OCI-LY7 (cell line): ENCODE results near the gene ASB18. TPM values are rescaled to one million over a fixed set of nuclear protein-coding genes. Genes with fewer than 3 reads are reported as not detected.

Experiments used
- BruUV-seq: library from RNA; stranded (reverse); fragments of 400-500 nt; replicated peaks from 2 replicates; lab custom pipeline; 2021; lab: Mats Ljungman, UMichigan
- CTCF ChIA-PET: fragments of 300-600 bp; sonication (Branson Sonifier 250); formaldehyde crosslinking; loops from one replicate; lab custom pipeline; 2022; ENCODE audit warnings: antibody characterized with exemption; ENCODE audit not compliant: unreplicated experiment; lab: Charles Lee
- POLR2A ChIA-PET: fragments of 300-600 bp; sonication (Branson Sonifier 250); formaldehyde crosslinking; loops from one replicate; lab custom pipeline; 2022; ENCODE audit warnings: antibody characterized with exemption; lab: Charles Lee
- DNase-seq: peaks from one replicate; pipeline ENCODE4 v3.0.0-alpha.2; 2015; ENCODE audit warnings: low spot score
- H2AFZ ChIP-seq: fragments of 200-600 bp; sonication (generic), shearing (Covaris generic); 2 replicates; pipeline ENCODE4 v1.6.1; 2014; ENCODE audit warnings: mild to moderate bottlenecking, antibody characterized with exemption, low read length, moderate library complexity
- H3K27ac ChIP-seq: fragments of 200-600 bp; sonication (generic); 2 replicates; pipeline ENCODE4 v1.5.1; 2014; ENCODE audit warnings: mixed run types, low read depth, mild to moderate bottlenecking, moderate library complexity, low read length, inconsistent platforms; ENCODE audit not compliant: poor library complexity, severe bottlenecking
- H3K36me3 ChIP-seq: fragments of 200-600 bp; sonication (generic); 2 replicates; pipeline ENCODE4 v1.6.1; 2014; ENCODE audit warnings: mild to moderate bottlenecking, antibody characterized with exemption, low read length, moderate library complexity, mixed read lengths; ENCODE audit not compliant: insufficient read depth
- H3K4me1 ChIP-seq: fragments of 200-600 bp; sonication (generic); 2 replicates; pipeline ENCODE4 v1.5.1; 2014; ENCODE audit warnings: mild to moderate bottlenecking, low read length; ENCODE audit not compliant: insufficient read depth, poor library complexity, severe bottlenecking
- H3K4me2 ChIP-seq: fragments of 200-600 bp; sonication (generic); 2 replicates; pipeline ENCODE4 v1.6.1; 2014; ENCODE audit warnings: mild to moderate bottlenecking, low read length
- H3K4me3 ChIP-seq: fragments of 200-600 bp; sonication (generic); 2 replicates; pipeline ENCODE4 v1.5.1; 2014; ENCODE audit warnings: mild to moderate bottlenecking, low read depth, low read length; ENCODE audit not compliant: poor library complexity, severe bottlenecking
- H3K79me2 ChIP-seq: fragments of 200-600 bp; sonication (generic); 2 replicates; pipeline ENCODE4 v1.6.1; 2016; ENCODE audit warnings: low read depth, mild to moderate bottlenecking, low read length, moderate library complexity, mixed read lengths; ENCODE audit not compliant: insufficient read depth
- H3K9me2 ChIP-seq: fragments of 200-600 bp; sonication (generic); 2 replicates; pipeline ENCODE4 v1.6.1; 2016; ENCODE audit warnings: mild to moderate bottlenecking, low read length, mixed read lengths; ENCODE audit not compliant: insufficient read depth
- H3K9me3 ChIP-seq: fragments of 200-600 bp; sonication (generic); 2 replicates; pipeline ENCODE4 v1.6.1; 2014; ENCODE audit warnings: mild to moderate bottlenecking, mixed run types, low read length, mixed read lengths
- H4K20me1 ChIP-seq: fragments of 200-600 bp; sonication (generic); 2 replicates; pipeline ENCODE4 v1.6.1; 2014; ENCODE audit warnings: mild to moderate bottlenecking, antibody characterized with exemption, low read length, moderate library complexity, mixed read lengths; ENCODE audit not compliant: insufficient read depth
- CTCF ChIP-seq: fragments of 200-600 bp; sonication (generic); conservative IDR thresholded peaks from 2 replicates; pipeline ENCODE4 v1.5.1; 2014; ENCODE audit warnings: mild to moderate bottlenecking, antibody characterized with exemption, low read length, moderate library complexity, mixed read lengths
- EZH2phosphoT487 ChIP-seq: fragments of 200-600 bp; sonication (generic); IDR thresholded peaks from 2 replicates; pipeline ENCODE4 v1.6.1; 2018; ENCODE audit warnings: low read depth, borderline replicate concordance, mild to moderate bottlenecking, mixed run types, antibody characterized with exemption, low read length, moderate library complexity, mixed read lengths
- intact Hi-C: fragments of 100-400 bp; cut with micrococcal nuclease; formaldehyde crosslinking; loops from one replicate; pipeline ENCODE4 v1.10.0; 2022; ENCODE audit not compliant: unreplicated experiment
- total RNA-seq, 2 experiments: library from RNA; depleted of rRNA in 1 of 2; stranded (reverse); fragments of >200 nt in 1 of 2; shearing (Covaris generic) in 1 of 2; gene quantifications; 2 replicates each; pipeline ENCODE4 v1.2.3, GENCODE V29; 2014 to 2022

ASB18 gene
- total RNA-seq, 2 experiments from 2014 or later: not detected

DNA sequence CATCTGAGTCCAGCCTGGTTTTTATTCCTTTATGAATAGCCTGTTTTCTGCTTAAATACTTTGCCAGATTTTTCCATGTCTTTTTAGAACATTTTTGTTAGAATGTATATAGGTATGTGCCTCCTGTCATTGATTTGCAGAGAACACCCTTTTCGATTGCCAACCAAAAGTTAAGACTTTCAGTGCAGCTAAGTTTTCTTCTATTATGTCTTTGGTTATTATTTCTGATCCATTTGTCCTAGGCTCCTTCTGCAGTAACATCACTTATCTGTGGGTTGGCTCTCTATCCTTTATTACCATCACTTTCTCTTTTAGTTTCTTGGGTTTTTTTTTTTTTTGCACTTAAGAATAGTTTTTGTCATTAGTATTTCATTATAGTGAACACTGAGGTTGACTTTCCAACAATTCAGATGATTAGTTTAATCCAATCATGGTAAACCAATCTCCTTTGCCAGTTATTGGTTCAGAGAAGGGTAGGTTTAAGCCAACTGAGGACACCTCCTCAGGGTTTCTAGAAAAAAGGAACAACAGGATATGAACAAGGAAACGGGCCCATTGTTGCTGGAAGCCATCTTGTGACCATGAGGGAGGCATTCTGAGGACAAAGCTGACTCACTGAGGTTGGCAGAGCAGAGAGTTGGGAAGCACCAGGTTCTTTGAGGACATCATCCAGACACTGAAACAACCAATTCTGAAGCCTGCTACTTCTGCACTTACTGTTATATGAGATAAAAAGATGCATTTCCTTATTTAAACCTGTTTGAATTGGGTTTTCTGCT, 58.1 kb downstream of the ASB18 start:
- DNase-seq: no peak
- H3K9me2 ChIP-seq: no peaks in the 10 kb centered on the region
- H3K4me1 ChIP-seq: no peaks in the 10 kb centered on the region
- intact Hi-C loops: no loop called here
- no peaks in the 10 kb centered on the region for H3K9me3 ChIP-seq
- CTCF ChIA-PET: no interaction called here
- BruUV-seq: no TSS peak
- no peaks in the 10 kb centered on the region for H3K79me2 ChIP-seq
- no peak overlapping the region for H3K4me3 ChIP-seq
- POLR2A ChIA-PET: interaction anchor here (0.5 kb wide), 1 partner anchor 34 kb away, joined by 3 read pairs; no protein-coding TSS in a partner anchor
- H3K27ac ChIP-seq: no peak overlapping the region
- no peaks in the 10 kb centered on the region for H4K20me1 ChIP-seq
- no peaks in the 10 kb centered on the region for H3K36me3 ChIP-seq
- no peak for TF ChIP-seq CTCF
- TF ChIP-seq EZH2phosphoT487: no peak
- H2AFZ ChIP-seq: no peak overlapping the region; the same call in 1 of the 2 replicates
- no peak overlapping the region for H3K4me2 ChIP-seq

- Histone ChIP-seq H3K9me2 (no peaks in the 10 kb centered on the region), H4K20me1 (no peaks in the 10 kb centered on the region), H3K4me1 (no peaks in the 10 kb centered on the region), H3K4me2 (no peak overlapping the region), H3K4me3 (no peak overlapping the region), H3K79me2 (no peaks in the 10 kb centered on the region), H3K27ac (no peak overlapping the region), H3K9me3 (no peaks in the 10 kb centered on the region), H2AFZ (no peak overlapping the region), H3K36me3 (no peaks in the 10 kb centered on the region)
- intact Hi-C loops: no loop called here
- POLR2A ChIA-PET: no interaction called here
- no peak for DNase-seq
- CTCF ChIA-PET: no interaction called here
- TF ChIP-seq EZH2phosphoT487 (no peak), CTCF (no peak)
- no TSS peak for BruUV-seq
These were observed 59.3 kb downstream of the ASB18 start for GRCh38 chr2:236204953-236205352.

DNA sequence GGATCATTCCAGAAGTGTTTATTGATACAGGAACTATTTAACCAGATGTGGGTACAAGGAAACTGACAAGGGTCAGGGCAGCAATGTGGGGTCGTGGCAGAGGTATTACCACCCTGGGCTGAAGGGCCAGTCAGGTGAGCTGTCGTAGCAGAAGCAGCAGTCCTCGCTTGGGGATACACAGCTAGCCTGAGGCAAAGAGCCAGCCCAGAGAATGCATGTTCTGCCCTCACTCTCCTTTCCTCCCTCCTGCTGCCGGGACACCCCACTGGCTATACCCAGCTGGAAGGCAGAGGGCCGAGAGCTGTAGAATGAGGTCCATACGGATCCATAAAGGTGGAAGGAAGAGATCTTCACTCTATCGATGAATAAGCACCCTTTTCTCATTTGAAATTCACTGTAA, 63.8 kb downstream of the ASB18 start:
- Histone ChIP-seq H3K36me3 (no peaks in the 10 kb centered on the region), H3K79me2 (no peaks in the 10 kb centered on the region), H4K20me1 (no peaks in the 10 kb centered on the region), H2AFZ (no peak overlapping the region), H3K4me2 (no peak overlapping the region), H3K4me3 (no peak overlapping the region), H3K27ac (no peak overlapping the region), H3K4me1 (no peaks in the 10 kb centered on the region), H3K9me3 (no peaks in the 10 kb centered on the region), H3K9me2 (no peaks in the 10 kb centered on the region)
- intact Hi-C loops: no loop called here
- TF ChIP-seq CTCF (no peak), EZH2phosphoT487 (no peak)
- DNase-seq: no peak
- BruUV-seq: no TSS peak
- ChIA-PET POLR2A (interaction anchor here (0.6 to 0.8 kb wide), 2 partner anchors 11 to 303 kb away, joined by 5 to 6 read pairs; no protein-coding TSS in a partner anchor), CTCF (no interaction called here)
